Measurements from ENCODE around the gene POU2AF1. TPM values are rescaled to one million over a fixed set of nuclear protein-coding genes. Genes with fewer than 3 reads are reported as not detected.

Gene POU2AF1
- total and polyA plus RNA-seq, 2 of the 13 experiments (the other 11 are each of a cell fraction or from before 2014, with no cell fraction given), result 1.9 to 3.6 TPM

GRCh38 chr11:111359223-111360149, 19.6 kb downstream of the POU2AF1 start (continued):
- TF ChIP-seq, protein P1, sequence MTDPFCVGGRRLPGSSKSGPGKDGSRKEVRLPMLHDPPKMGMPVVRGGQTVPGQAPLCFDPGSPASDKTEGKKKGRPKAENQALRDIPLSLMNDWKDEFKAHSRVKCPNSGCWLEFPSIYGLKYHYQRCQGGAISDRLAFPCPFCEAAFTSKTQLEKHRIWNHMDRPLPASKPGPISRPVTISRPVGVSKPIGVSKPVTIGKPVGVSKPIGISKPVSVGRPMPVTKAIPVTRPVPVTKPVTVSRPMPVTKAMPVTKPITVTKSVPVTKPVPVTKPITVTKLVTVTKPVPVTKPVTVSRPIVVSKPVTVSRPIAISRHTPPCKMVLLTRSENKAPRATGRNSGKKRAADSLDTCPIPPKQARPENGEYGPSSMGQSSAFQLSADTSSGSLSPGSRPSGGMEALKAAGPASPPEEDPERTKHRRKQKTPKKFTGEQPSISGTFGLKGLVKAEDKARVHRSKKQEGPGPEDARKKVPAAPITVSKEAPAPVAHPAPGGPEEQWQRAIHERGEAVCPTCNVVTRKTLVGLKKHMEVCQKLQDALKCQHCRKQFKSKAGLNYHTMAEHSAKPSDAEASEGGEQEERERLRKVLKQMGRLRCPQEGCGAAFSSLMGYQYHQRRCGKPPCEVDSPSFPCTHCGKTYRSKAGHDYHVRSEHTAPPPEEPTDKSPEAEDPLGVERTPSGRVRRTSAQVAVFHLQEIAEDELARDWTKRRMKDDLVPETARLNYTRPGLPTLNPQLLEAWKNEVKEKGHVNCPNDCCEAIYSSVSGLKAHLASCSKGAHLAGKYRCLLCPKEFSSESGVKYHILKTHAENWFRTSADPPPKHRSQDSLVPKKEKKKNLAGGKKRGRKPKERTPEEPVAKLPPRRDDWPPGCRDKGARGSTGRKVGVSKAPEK (CRISPR knock-in tag; IDR thresholded peaks at IDR 0.05; ENCODE audit: borderline replicate concordance), result 0 out of 2 replicates have a peak, but pooled peaks have one; percentile 5
- TF ChIP-seq NR2F6 (IDR thresholded peaks at IDR 0.05), result no peak
- 0 out of 2 replicates have a peak, but pooled peaks have one; percentile 7 for TF ChIP-seq NR2F6 (CRISPR knock-in tag; IDR thresholded peaks at IDR 0.05)
- TF ChIP-seq SRSF1 (optimal IDR thresholded peaks at IDR 0.05; ENCODE audit: low read depth, low read length), result no peak
- TF ChIP-seq FOXA3 (CRISPR knock-in tag; IDR thresholded peaks at IDR 0.05), result peak; percentile 23; the same call in 1 of the 2 replicates
- TF ChIP-seq ZBTB8A (CRISPR knock-in tag; IDR thresholded peaks at IDR 0.05; ENCODE audit: borderline replicate concordance, low read depth), result no peak
- TF ChIP-seq ZBTB7A (CRISPR knock-in tag; IDR thresholded peaks at IDR 0.05), result 0 out of 2 replicates have a peak, but pooled peaks have one; percentile 9
- TF ChIP-seq MAFF (IDR thresholded peaks at IDR 0.05; ENCODE audit: low read depth, low read length), result peak; percentile 74
- TF ChIP-seq RAD21 (CRISPR knock-in tag; IDR thresholded peaks at IDR 0.05), result peak; percentile 63; the same call in 1 of the 2 replicates
- TF ChIP-seq ZBTB42 (CRISPR knock-in tag; IDR thresholded peaks at IDR 0.05), result no peak
- TF ChIP-seq ZNF674 (CRISPR knock-in tag; IDR thresholded peaks at IDR 0.05; ENCODE audit: low read depth), result 0 out of 2 replicates have a peak, but pooled peaks have one; percentile 36
- TF ChIP-seq ZMYM3 (CRISPR knock-in tag; IDR thresholded peaks at IDR 0.05), result peak; percentile 94
- no peak for TF ChIP-seq HIC2 (CRISPR knock-in tag; IDR thresholded peaks at IDR 0.05; ENCODE audit: low read depth)
- TF ChIP-seq SP1 (IDR thresholded peaks at IDR 0.05), result no peak
- no peak for TF ChIP-seq SP1 (CRISPR knock-in tag; IDR thresholded peaks at IDR 0.05)
- TF ChIP-seq ZNF792 (CRISPR knock-in tag; IDR thresholded peaks at IDR 0.05), result no peak
- TF ChIP-seq TBX3 (IDR thresholded peaks at IDR 0.05; ENCODE audit: borderline replicate concordance), result no peak
- no peak for TF ChIP-seq NAIF1 (CRISPR knock-in tag; IDR thresholded peaks at IDR 0.05; ENCODE audit: borderline replicate concordance)
- TF ChIP-seq NFYB (CRISPR knock-in tag; IDR thresholded peaks at IDR 0.05), result no peak
- no peak for TF ChIP-seq LBX2 (CRISPR knock-in tag; IDR thresholded peaks at IDR 0.05; ENCODE audit: borderline replicate concordance)
- TF ChIP-seq TMF1 (CRISPR knock-in tag; IDR thresholded peaks at IDR 0.05; ENCODE audit: low read depth), result no peak
- TF ChIP-seq RCOR2 (CRISPR knock-in tag; IDR thresholded peaks at IDR 0.05), result peak; percentile 91
